HG02870 (cell line): ENCODE measurements around the gene KIF2A.

Experiments
- ATAC-seq: cut with Tn5 transposase; IDR thresholded peaks from one replicate; pipeline ENCODE4 v1.9.1; 2021; ENCODE audit warnings: mild to moderate bottlenecking, moderate library complexity; ENCODE audit not compliant: unreplicated experiment

KIF2A gene

DNA sequence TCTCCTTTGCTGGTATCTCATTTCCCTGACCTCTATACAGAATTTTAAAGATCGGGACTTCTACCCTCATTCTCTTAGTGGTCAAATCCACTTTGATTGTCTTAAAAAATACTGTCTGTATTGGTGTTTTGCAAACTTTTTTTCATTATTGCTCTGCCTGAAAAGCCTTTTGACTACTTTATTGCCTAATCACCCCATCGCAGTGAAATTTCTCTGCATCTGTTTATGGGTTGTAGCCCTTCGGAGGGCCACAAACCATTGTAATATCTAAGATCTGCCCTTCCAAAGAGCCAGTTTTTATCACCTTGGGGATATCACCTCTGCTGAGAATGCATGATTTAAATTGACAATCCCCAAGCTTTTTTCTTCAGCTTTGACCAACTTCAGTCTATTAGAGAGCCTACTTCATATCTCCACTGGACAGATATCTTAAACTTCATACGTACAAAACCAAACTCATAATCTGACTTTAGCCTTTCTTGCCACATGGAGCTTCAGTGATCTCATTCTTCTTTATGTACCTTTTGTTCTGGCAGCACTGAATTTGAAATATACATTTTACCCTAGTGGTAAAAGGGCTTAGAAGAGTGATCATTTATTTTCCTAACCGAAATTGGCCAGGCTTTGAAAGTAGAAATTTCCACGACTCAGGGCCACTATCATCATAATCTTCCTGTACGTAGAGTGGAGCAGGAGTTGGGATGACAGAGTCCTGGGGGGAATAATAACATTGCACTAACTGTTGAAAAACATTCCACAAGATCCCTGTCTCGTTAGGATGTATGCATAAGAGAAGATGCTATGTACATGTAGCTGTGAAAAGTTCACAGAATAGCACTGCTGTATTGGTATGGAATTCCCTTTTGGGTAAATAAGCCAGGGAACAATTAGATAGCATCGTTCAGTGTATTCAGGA is 21.4 kb downstream of the KIF2A start:
- ATAC-seq: no peak

GRCh38 chr5:62328772-62329491 is 22.9 kb downstream of the KIF2A start:
- ATAC-seq: no peak

DNA sequence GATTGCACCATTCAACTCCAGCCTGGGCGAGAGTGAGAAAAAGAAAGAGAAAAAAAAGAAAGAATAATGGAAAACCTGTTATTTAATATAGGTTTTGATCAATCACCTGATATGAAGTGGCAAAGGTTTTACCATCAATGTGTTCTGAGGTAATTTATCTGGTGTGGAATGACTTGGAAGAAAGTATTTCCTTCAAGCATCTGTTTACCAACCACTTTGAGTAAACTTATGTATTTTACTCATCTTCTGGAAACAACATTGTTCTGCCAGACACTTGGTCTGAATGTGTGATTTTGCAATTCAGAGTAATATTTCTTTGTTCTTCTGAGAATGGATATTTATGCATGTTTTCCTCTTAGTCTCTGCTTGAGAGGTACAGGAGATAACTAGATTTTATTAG is 24.3 kb downstream of the KIF2A start:
- no peak for ATAC-seq

DNA sequence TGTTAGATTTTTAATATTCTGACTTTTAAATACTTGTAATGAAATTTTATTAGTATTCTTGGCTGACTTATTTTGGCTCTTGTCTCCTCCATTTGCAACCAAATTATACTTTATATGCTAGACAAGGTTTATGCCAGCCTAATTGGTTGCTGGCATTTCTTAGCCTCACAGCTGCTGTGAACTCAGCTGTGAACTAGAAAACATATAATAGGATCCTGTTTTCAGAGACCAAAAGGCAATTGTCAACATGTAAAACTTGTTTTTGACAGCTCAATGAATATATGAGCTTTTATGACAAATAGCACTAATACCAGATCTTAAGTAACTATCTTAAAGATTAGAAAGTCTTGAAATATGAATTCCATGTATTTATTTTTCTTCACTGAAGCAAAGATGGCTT is 25.9 kb downstream of the KIF2A start:
- no peak for ATAC-seq

- ATAC-seq: no peak
Observed at GRCh38 chr5:62333250-62333794, 27.3 kb downstream of the KIF2A start.

DNA sequence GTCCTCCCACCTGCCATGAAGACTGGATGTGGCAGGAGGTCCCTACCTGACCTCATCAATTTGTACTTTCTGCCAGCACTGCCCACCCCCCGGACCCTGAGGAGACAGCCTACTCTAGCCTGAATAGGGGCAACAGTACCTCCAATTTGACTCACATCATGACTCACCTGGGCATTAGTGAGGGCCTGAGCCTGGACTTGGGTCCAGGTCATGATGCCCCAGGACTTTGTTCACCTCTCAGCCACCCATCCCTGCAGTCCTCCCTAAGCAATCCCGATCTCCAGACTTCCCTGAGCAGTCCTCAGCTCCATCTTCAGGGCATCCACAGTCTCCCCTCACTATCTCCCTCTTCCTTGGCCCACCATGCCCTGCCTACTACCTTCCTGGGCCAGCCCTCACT is 28.1 kb downstream of the KIF2A start:
- no peak for ATAC-seq

DNA sequence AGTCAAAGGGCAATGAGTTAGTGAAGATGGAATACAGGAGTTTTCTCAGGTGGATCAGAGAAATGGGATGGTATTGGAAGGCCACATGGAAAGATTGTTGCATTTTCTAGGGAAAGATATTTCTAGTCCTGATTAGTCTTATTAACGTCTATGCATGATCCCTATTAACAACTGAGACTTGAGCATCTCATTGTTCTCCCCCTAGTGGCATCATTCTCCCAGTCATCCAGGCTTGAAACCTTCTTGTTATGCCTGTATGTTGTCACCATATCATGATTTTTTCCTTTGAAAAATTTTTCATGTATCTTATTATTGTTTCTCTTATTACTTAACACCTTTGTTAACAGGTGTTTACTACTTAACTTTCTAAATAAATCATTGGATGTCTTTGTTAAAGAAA is 34.4 kb downstream of the KIF2A start:
- ATAC-seq: no peak

- no peak for ATAC-seq
Observed at GRCh38 chr5:62340979-62341378, 35.0 kb downstream of the KIF2A start.

DNA sequence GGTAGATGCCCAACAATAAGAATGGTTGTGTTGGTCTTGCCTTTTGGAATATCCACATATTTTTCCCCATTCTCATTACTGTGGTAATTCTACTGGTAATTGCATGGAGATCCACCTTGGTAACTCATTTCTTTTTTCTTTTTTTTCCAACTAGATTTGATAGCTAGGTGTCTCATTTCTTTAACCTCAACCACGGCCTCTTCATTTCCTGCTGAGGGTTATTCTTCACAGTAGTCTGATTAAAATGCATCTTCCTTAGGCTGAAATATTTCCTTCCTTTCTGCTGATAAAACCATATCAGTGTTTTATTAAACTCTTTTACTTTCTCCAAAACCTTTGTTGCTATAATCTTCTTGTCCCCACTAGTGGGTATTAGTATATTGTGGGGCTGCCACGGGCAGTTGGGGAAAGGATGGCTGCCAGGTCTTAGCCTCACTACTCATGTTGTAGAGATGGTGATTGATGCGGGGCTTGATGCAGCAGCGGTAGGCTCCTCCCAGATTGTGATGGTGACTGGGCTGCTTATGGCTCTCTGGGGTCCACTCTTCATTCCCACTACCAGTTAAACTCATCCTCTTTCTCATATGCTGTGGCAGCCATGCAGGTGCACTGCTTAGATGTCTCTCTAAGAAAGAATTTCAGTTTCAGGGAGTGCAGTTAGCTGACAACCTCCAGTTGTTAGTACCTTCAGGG is 35.9 kb downstream of the KIF2A start:
- ATAC-seq: peak; percentile 60

GRCh38 chr5:62342476-62342837 is 36.5 kb downstream of the KIF2A start:
- ATAC-seq: peak; percentile 48

- no peak for ATAC-seq
Observed at GRCh38 chr5:62343428-62343827, 37.4 kb downstream of the KIF2A start.

- no peak for ATAC-seq
Observed at GRCh38 chr5:62346748-62347147, 40.7 kb downstream of the KIF2A start.

DNA sequence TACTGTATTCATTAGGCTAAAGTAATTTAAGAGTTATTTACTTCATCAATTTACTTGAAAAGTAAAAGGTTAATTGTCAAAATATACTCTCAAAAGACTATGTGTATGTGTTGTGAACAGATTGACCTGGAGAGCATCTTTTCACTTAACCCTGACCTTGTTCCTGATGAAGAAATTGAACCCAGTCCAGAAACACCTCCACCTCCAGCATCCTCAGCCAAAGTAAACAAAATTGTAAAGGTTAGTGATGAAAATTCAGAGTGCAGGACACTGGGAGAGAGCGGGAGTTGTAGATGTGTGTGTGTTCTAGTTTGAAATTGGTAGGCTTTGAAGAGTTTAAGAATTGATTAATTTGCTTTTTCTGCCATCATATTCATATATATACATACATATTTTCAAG is 41.9 kb downstream of the KIF2A start:
- no peak for ATAC-seq

DNA sequence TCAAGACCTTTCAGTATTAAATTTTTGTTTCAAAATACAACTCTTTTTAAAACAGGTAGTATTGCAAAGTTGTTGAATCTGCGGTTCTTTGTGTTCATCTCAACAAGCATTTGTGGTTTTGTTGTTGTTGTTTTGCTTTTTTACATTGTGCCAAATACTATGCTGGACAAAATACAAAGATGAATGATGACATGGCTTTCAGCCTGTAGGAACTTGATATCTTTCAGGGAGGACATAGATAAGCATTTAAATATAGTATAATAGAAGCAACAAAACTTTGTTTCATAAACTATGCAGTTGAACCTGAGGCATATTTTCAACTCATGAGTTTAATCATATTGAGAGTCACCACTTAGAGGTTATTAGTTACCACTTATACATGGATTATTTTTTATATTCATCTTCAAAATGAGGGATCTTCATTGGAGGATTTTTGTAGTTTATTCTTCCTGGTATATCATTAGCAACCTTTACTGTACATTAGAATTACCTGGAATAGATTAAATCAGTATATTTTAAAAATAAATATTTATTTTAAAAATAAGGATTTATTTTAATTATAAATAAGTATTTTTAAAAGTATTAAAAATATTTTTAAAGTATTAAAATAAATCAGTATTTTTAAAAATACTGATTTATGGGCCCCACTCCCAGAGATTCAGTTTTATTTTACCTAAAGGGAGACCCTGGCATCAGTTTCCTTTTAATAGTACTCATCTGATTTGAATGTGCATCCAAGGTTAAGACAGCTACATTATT is 42.9 kb downstream of the KIF2A start:
- no peak for ATAC-seq

- ATAC-seq: peak; percentile 91
Observed at GRCh38 chr5:62354028-62354874, 48.2 kb downstream of the KIF2A start.

- no peak for ATAC-seq
Observed at GRCh38 chr5:62362701-62363100, 56.7 kb downstream of the KIF2A start.

- no peak for ATAC-seq
Observed at GRCh38 chr5:62369039-62369438, 63.0 kb downstream of the KIF2A start.

DNA sequence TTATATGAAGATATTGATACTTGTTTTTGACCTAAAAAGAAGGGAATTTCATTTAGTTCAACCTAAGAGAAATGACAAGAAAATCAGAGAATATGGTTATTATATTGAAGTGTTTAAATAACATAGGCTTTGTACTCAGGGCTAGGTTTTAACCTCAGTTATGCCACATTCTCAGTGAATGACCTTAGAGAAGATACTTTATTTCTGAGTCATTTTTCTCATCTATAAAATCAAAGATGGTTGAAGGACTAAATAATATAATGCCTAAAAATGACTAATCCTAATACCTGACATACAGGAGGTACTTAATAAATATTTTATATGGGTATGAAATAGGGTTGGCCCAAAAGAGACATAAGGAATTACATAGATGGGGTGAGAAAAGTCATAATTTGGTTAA is 65.4 kb downstream of the KIF2A start:
- no peak for ATAC-seq

DNA sequence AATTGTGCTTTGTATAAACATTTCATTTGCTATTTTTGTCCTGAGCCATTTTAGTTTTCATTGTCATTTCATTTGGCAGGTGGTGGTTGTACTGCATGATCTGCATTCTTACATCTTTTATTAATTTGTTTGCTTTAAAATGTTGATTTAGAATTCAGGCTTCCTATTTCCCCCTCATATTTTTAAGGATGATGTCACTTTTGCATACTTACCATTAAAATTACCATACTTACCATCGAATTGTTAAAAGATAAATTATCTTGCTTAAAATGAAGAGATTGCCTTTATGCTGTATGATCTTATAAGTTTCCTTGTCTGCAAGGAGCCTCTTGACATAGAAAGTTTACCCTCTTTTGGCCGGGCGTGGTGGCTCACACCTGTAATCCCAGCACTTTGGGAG is 66.6 kb downstream of the KIF2A start:
- no peak for ATAC-seq

- no peak for ATAC-seq
Observed at GRCh38 chr5:62373382-62373781, 67.4 kb downstream of the KIF2A start.
